Smooth muscle cell (in vitro differentiated cells): ENCODE results near the gene HMG20B. TPM values are rescaled to one million over a fixed set of nuclear protein-coding genes. Genes with fewer than 3 reads are reported as not detected.
A peak's percentile ranks its signal among the peaks of the same experiment; 100 is the strongest.
"Not testable (repeated sequence)": the region's sequence is repeated elsewhere in the genome, so short reads cannot be mapped to it uniquely, and the experiment has no call there.

Experiments
- DNase-seq: peaks from one replicate; lab custom pipeline; 2025; ENCODE audit not compliant: unreplicated experiment; lab: John Stamatoyannopoulos, UW
- H2AFZ ChIP-seq: fragments of 200-600 bp; sonication (generic); 2 replicates; pipeline ENCODE4 v1.6.0; 2016; ENCODE audit warnings: antibody characterized with exemption, low read depth, mild to moderate bottlenecking
- H3F3A ChIP-seq: fragments of 200-600 bp; sonication (generic); 2 replicates; pipeline ENCODE4 v1.6.0; 2017; ENCODE audit warnings: antibody characterized with exemption, low read depth
- H3K27ac ChIP-seq: fragments of 200-600 bp; sonication (generic); 2 replicates; pipeline ENCODE4 v1.5.1; 2016; ENCODE audit warnings: low read depth, mild to moderate bottlenecking
- H3K27me3 ChIP-seq: fragments of 200-600 bp; sonication (generic); 2 replicates; pipeline ENCODE4 v1.6.1; 2016; ENCODE audit warnings: low read depth, mild to moderate bottlenecking
- H3K36me3 ChIP-seq: fragments of 200-600 bp; sonication (generic); 2 replicates; pipeline ENCODE4 v1.5.1; 2016; ENCODE audit warnings: low read depth
- H3K4me1 ChIP-seq: fragments of 200-600 bp; sonication (generic); 2 replicates; pipeline ENCODE4 v1.5.1; 2016; ENCODE audit warnings: low read depth
- H3K4me2 ChIP-seq: fragments of 200-600 bp; sonication (generic); 2 replicates; pipeline ENCODE4 v1.6.0; 2016; ENCODE audit warnings: mild to moderate bottlenecking
- H3K4me3 ChIP-seq: fragments of 200-600 bp; sonication (generic); 2 replicates; pipeline ENCODE4 v1.5.1; 2016; ENCODE audit warnings: mild to moderate bottlenecking
- H3K79me2 ChIP-seq: fragments of 200-600 bp; sonication (generic); 2 replicates; pipeline ENCODE4 v1.6.0; 2016; ENCODE audit warnings: low read depth, mild to moderate bottlenecking
- H3K9ac ChIP-seq: fragments of 200-600 bp; sonication (generic); 2 replicates; pipeline ENCODE4 v1.6.0; 2016; ENCODE audit warnings: low read depth
- H3K9me3 ChIP-seq: fragments of 200-600 bp; sonication (generic); replicated peaks from 2 replicates; pipeline ENCODE4 v1.5.1; 2016; ENCODE audit warnings: low read depth
- H4K20me1 ChIP-seq: fragments of 200-600 bp; sonication (generic); 2 replicates; pipeline ENCODE4 v1.6.0; 2016; ENCODE audit warnings: low read depth
- CTCF ChIP-seq: fragments of 200-600 bp; sonication (generic); IDR thresholded peaks from 2 replicates; pipeline ENCODE4 v1.5.1; 2017; ENCODE audit warnings: borderline replicate concordance, mild to moderate bottlenecking, antibody characterized with exemption; ENCODE audit not compliant: insufficient read depth, poor library complexity, severe bottlenecking
- WGBS: methylation state at CpG from one replicate; pipeline ENCODE4 v1.1.7; 2016; ENCODE audit warnings: low lambda C conversion rate; 5-methylcytosine and 5-hydroxymethylcytosine counted together
- polyA plus RNA-seq: library from polyadenylated mRNA; unstranded; fragments of >200 nt; fragmentation: Nextera tagmentation; extraction: Ambion mirVana; gene quantifications from 2 replicates; pipeline ENCODE4 v1.2.1, GENCODE V29; 2016
- total RNA-seq: library from RNA; depleted of rRNA; stranded (reverse); fragments of >200 nt; gene quantifications from 2 replicates; pipeline ENCODE4 v1.2.3, GENCODE V29; 2014

Gene HMG20B
- total and polyA plus RNA-seq, 2 experiments from 2014 or later: 109 to 120 TPM

DNA sequence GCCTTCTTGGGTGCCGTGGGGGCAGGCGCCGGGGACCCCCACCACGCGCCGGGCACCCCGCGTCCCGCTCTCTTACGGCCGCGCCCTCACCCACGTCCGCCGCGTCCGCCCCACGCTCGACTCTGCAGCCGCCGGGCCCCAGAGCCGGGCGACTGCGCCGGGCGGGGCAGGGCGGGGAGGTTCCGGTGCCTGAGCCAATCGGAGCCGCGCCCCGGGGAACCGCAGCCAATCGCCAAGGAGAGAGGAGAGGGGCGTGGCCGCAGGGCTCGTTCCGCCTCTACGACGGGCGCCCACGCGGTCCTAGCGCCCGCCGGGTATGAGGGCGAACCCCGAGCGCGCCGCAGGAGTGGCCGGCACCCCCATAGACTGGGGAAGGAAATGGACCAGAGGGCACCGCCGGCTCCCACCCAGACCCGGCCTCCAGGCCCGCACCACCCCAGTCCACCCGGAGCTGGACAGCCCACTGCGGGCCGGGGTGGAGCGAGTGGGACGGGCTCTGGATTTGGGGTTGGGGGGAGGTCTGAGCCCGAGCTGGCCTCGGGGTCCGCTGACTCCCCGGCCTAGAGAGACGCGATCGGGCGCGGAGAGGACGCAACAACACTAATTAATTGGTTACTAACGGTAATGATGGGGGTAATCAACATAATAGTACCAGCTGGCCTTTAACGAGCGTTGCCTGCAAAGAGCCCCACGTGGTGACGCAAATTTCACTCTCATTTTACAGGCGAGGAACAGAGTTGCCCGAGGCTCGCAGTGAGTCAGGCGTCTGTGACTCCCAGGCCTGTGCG is 15.1 kb upstream of the HMG20B start, which contains the start of gene MFSD12:
TSS of gene MFSD12 (minus strand) at position 126 of the 788 bp plus-strand sequence. CDS start 183 bp downstream, outside the sequence.
- peak within 1 kb of the TSS; percentile 84 for H3K9ac ChIP-seq
- H3K27me3 ChIP-seq: no peaks in the 10 kb centered on the region
- DNase-seq: peak; percentile 72
- no peaks in the 10 kb centered on the region for H3K9me3 ChIP-seq
- H3K79me2 ChIP-seq: peaks cover 35% of the 10 kb centered on the region
- H3K4me3 ChIP-seq: peak within 1 kb of the TSS; percentile 76
- H2AFZ ChIP-seq: peak within 1 kb of the TSS; percentile 56
- 1% methylated on average over 55 of the region's 81 CpGs for WGBS
- no peaks in the 10 kb centered on the region for H3K36me3 ChIP-seq
- no peaks in the 10 kb centered on the region for H3K4me1 ChIP-seq
- peaks cover 28% of the 10 kb centered on the region for H4K20me1 ChIP-seq
- H3K4me2 ChIP-seq: peak within 1 kb of the TSS; percentile 92
- peak within 1 kb of the TSS; percentile 84 for H3K27ac ChIP-seq
- TF ChIP-seq CTCF: no peak
- H3F3A ChIP-seq: no peaks in the 10 kb centered on the region

- 89% methylated on average over 17 of the region's 17 CpGs for WGBS
- DNase-seq: no peak
Observed at GRCh38 chr19:3563709-3564524, 8.8 kb upstream of the HMG20B start.

GRCh38 chr19:3565139-3565538 is 7.6 kb upstream of the HMG20B start:
- H3K9me3 ChIP-seq: no peaks in the 10 kb centered on the region
- no peaks in the 10 kb centered on the region for H3K27me3 ChIP-seq
- WGBS: 38% methylated on average over 19 of the region's 19 CpGs
- no peaks in the 10 kb centered on the region for H3K36me3 ChIP-seq
- H3K4me1 ChIP-seq: no peaks in the 10 kb centered on the region
- peak; percentile 18 for DNase-seq
- no peaks in the 10 kb centered on the region for H3K79me2 ChIP-seq
- H3F3A ChIP-seq: no peaks in the 10 kb centered on the region
- no peak overlapping the region for H3K9ac ChIP-seq
- H3K27ac ChIP-seq: peak overlapping the region; percentile 80
- no peak overlapping the region for H3K4me3 ChIP-seq
- no peak overlapping the region for H3K4me2 ChIP-seq
- no peak for TF ChIP-seq CTCF
- H4K20me1 ChIP-seq: no peaks in the 10 kb centered on the region
- no peak overlapping the region for H2AFZ ChIP-seq

More at GRCh38 chr19:3563709-3564524, 8.8 kb upstream of the HMG20B start:
- no peaks in the 10 kb centered on the region for H3K4me1 ChIP-seq
- peak overlapping the region; percentile 80 for H3K27ac ChIP-seq
- H3K4me2 ChIP-seq: no peak overlapping the region
- H3K9ac ChIP-seq: no peak overlapping the region
- H3K4me3 ChIP-seq: no peak overlapping the region
- TF ChIP-seq CTCF: no peak
- H3K9me3 ChIP-seq: no peaks in the 10 kb centered on the region
- H2AFZ ChIP-seq: no peak overlapping the region
- H3F3A ChIP-seq: no peaks in the 10 kb centered on the region
- H4K20me1 ChIP-seq: no peaks in the 10 kb centered on the region
- H3K36me3 ChIP-seq: no peaks in the 10 kb centered on the region
- no peaks in the 10 kb centered on the region for H3K27me3 ChIP-seq
- H3K79me2 ChIP-seq: no peaks in the 10 kb centered on the region

DNA sequence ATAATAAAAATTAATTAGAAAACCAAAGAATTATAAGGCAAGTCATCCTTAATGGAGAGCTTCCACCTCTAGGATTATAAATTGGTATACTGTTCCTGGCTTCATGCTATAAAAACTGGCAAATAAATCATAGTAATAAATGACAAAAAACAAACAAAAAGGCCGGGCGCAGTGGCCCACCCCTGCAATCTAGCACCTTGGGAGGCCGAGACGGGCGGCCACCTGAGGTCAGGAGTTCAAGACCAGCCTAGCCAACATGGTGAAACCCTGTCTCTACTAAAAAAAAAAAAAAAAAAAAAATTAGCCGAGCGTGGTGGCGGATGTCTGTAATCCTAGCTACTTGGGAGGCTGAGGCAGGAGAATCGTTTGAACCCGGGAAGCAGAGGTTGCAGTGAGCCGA is 2.7 kb upstream of the HMG20B start:
- H3K36me3 ChIP-seq, H3K79me2 ChIP-seq, H3K4me1 ChIP-seq, H3F3A ChIP-seq, DNase-seq, H3K4me3 ChIP-seq, H3K9ac ChIP-seq, H3K9me3 ChIP-seq, H3K27ac ChIP-seq, H2AFZ ChIP-seq, H3K4me2 ChIP-seq, H3K27me3 ChIP-seq: not testable (repeated sequence)
- WGBS: 96% methylated on average over 11 of the region's 11 CpGs
- peaks cover 13% of the 10 kb centered on the region for H4K20me1 ChIP-seq
